ENCODE results near the gene CD27.
"Not testable (repeated sequence)": the region's sequence is repeated elsewhere in the genome, so short reads cannot be mapped to it uniquely, and the experiment has no call there.

Gene CD27

GRCh38 chr12:6488240-6488639 is 43.5 kb downstream of the CD27 start:
- no peak for DNase-seq (ENCODE audit: low read depth)

GRCh38 chr12:6489449-6489848 is 44.7 kb downstream of the CD27 start:
- no peak for DNase-seq (ENCODE audit: low read depth)

GRCh38 chr12:6490673-6491072 is 45.9 kb downstream of the CD27 start:
- not testable (repeated sequence) for DNase-seq (ENCODE audit: low read depth)

- peak; percentile 96 for DNase-seq (ENCODE audit: low read depth)
These were observed 48.2 kb downstream of the CD27 start, which contains the start of gene MRPL51 for GRCh38 chr12:6492838-6493496. Gene MRPL51, minus strand, starts transcription at chr12:6493262. Its CDS starts 126 bp downstream, at chr12:6493136.

- DNase-seq (ENCODE audit: low read depth): peak; percentile 83
These were observed 48.9 kb downstream of the CD27 start, which contains the start of gene NCAPD2 for GRCh38 chr12:6493497-6494257. Gene NCAPD2, plus strand, starts transcription at chr12:6494102. Its CDS starts 997 bp downstream, at chr12:6495099.

- no peak for DNase-seq (ENCODE audit: low read depth)
These were observed 49.5 kb downstream of the CD27 start for GRCh38 chr12:6494258-6494743.

GRCh38 chr12:6494968-6495367 is 50.2 kb downstream of the CD27 start:
- no peak for DNase-seq (ENCODE audit: low read depth)

GRCh38 chr12:6497291-6497690 is 52.5 kb downstream of the CD27 start:
- DNase-seq (ENCODE audit: low read depth): not testable (repeated sequence)

GRCh38 chr12:6500466-6500865 is 55.7 kb downstream of the CD27 start:
- no peak for DNase-seq (ENCODE audit: low read depth)
